ENCODE results near the gene WWTR1. TPM values are rescaled to one million over a fixed set of nuclear protein-coding genes. Genes with fewer than 3 reads are reported as not detected.
A peak's percentile ranks its signal among the peaks of the same experiment; 100 is the strongest.

WWTR1 gene
- total and polyA plus RNA-seq, 2 experiments from 2014 or later, result 25.1 to 26.2 TPM

- no peaks in the 10 kb centered on the region for H3K4me1 ChIP-seq (ENCODE audit: insufficient read depth)
- Mint-ChIP-seq H3K4me3 (no peak overlapping the region), H3K27ac (no peak overlapping the region), H3K4me1 (peaks cover 8% of the 10 kb centered on the region), H3K27me3 (ENCODE audit: insufficient read depth, low read depth, poor library complexity) (peaks cover 5% of the 10 kb centered on the region), H3K9me3 (no peaks in the 10 kb centered on the region), H3K36me3 (ENCODE audit: low read depth) (no peaks in the 10 kb centered on the region)
- peak; percentile 90 for DNase-seq (ENCODE audit: low spot score)
- no peak overlapping the region for H3K27ac ChIP-seq (ENCODE audit: low read depth)
- ATAC-seq, result peak; percentile 93
- no peaks in the 10 kb centered on the region for H4K20me1 ChIP-seq (replicated peaks; ENCODE audit: insufficient read depth)
- no peaks in the 10 kb centered on the region for H3K36me3 ChIP-seq (ENCODE audit: insufficient read depth)
- no peaks in the 10 kb centered on the region for H3K79me2 ChIP-seq (replicated peaks; ENCODE audit: insufficient read depth)
- 0 out of 2 replicates have a peak, but pooled peaks cover 6% of the 10 kb centered on the region for H3K9me2 ChIP-seq (ENCODE audit: insufficient read depth)
- no peak overlapping the region for H3K4me2 ChIP-seq
- TF ChIP-seq CREB1 (CRISPR knock-in tag; IDR thresholded peaks at IDR 0.05; ENCODE audit: low read depth) (no peak), CTCF (conservative IDR thresholded peaks at IDR 0.05; ENCODE audit: low read depth in 2 of 2) (peak; percentile 93 to 99), STAT1 (IDR thresholded peaks at IDR 0.05; ENCODE audit: unreplicated experiment) (no peak)
- no peaks in the 10 kb centered on the region for H3F3A ChIP-seq (replicated peaks; ENCODE audit: low read depth)
- no peaks in the 10 kb centered on the region for H3K27me3 ChIP-seq (ENCODE audit: insufficient read depth)
- H3K4me3 ChIP-seq, result no peak overlapping the region
- H2AFZ ChIP-seq, result peak overlapping the region; percentile 97
Measured at GRCh38 chr3:149494022-149494758, 163.6 kb downstream of the WWTR1 start.

DNA sequence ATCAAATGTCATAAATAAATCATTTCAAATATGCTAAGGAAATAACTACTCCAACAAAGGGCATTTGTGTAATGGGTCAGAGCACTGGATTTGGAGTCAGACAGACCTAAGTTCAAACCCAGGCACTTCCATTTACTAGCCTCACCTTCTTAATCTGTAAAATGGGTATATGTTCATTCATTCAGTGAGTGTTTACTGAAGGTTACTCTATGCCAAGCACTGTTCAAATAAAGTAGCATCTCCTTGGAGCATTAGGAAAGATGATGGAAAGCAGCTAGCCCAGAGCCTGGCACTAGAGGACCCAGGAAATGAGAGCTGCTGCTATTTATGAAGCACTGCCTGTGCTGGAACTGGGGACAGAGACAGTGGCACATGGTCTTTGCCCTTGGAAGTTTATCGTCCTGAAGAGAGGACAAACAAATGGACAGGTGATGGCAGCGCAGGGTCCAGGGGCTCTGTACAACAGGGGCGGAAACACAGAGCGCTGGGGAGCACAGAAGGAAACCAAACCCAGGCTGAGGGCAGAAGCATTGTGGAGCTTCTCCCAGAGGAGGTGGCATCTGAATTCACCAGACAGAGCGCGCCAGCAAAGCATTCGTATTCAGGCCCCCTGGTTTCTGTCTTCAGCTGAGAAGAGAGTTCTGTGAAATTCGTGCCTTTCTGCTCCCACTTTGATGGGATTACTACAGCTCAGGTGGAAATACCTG, 164.4 kb downstream of the WWTR1 start:
- H3K9me3 Mint-ChIP-seq, result no peaks in the 10 kb centered on the region
- no peak overlapping the region for H3K4me3 Mint-ChIP-seq
- H3F3A ChIP-seq (replicated peaks; ENCODE audit: low read depth), result no peaks in the 10 kb centered on the region
- no peaks in the 10 kb centered on the region for H4K20me1 ChIP-seq (replicated peaks; ENCODE audit: insufficient read depth)
- H3K36me3 Mint-ChIP-seq (ENCODE audit: low read depth), result no peaks in the 10 kb centered on the region
- no peak overlapping the region for H3K4me2 ChIP-seq
- H3K27me3 ChIP-seq (ENCODE audit: insufficient read depth), result no peaks in the 10 kb centered on the region
- H3K4me3 ChIP-seq, result no peak overlapping the region
- peak overlapping the region; percentile 97 for H2AFZ ChIP-seq
- H3K4me1 Mint-ChIP-seq, result peaks cover 8% of the 10 kb centered on the region
- no peak overlapping the region for H3K27ac Mint-ChIP-seq
- H3K27ac ChIP-seq (ENCODE audit: low read depth), result no peak overlapping the region
- H3K4me1 ChIP-seq (ENCODE audit: insufficient read depth), result no peaks in the 10 kb centered on the region
- DNase-seq (ENCODE audit: low spot score) (peak; percentile 10), ATAC-seq (peak; percentile 37)
- peaks cover 7% of the 10 kb centered on the region for H3K27me3 Mint-ChIP-seq (ENCODE audit: insufficient read depth, low read depth, poor library complexity)
- H3K9me2 ChIP-seq (ENCODE audit: insufficient read depth), result 0 out of 2 replicates have a peak, but pooled peaks cover 6% of the 10 kb centered on the region
- no peaks in the 10 kb centered on the region for H3K79me2 ChIP-seq (replicated peaks; ENCODE audit: insufficient read depth)
- H3K36me3 ChIP-seq (ENCODE audit: insufficient read depth), result no peaks in the 10 kb centered on the region
- TF ChIP-seq ZNF114 (CRISPR knock-in tag; IDR thresholded peaks at IDR 0.05), result no peak
- no peak for TF ChIP-seq EZH2phosphoT487 (IDR thresholded peaks at IDR 0.05; ENCODE audit: unreplicated experiment)
- no peak for TF ChIP-seq CTCF (conservative IDR thresholded peaks at IDR 0.05; ENCODE audit: low read depth in 2 of 2)
- TF ChIP-seq STAT1 (IDR thresholded peaks at IDR 0.05; ENCODE audit: unreplicated experiment), result no peak
- TF ChIP-seq, protein P1, sequence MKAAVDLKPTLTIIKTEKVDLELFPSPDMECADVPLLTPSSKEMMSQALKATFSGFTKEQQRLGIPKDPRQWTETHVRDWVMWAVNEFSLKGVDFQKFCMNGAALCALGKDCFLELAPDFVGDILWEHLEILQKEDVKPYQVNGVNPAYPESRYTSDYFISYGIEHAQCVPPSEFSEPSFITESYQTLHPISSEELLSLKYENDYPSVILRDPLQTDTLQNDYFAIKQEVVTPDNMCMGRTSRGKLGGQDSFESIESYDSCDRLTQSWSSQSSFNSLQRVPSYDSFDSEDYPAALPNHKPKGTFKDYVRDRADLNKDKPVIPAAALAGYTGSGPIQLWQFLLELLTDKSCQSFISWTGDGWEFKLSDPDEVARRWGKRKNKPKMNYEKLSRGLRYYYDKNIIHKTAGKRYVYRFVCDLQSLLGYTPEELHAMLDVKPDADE (IDR thresholded peaks at IDR 0.05), result no peak
- TF ChIP-seq EZH2 (IDR thresholded peaks at IDR 0.05; ENCODE audit: low read depth, unreplicated experiment), result no peak
- TF ChIP-seq POLR2AphosphoS5 (IDR thresholded peaks at IDR 0.05; ENCODE audit: low read depth), result no peak
- TF ChIP-seq CREB1 (CRISPR knock-in tag; IDR thresholded peaks at IDR 0.05; ENCODE audit: low read depth), result no peak
- no peak for TF ChIP-seq JUNB (IDR thresholded peaks at IDR 0.05; ENCODE audit: unreplicated experiment)
- TF ChIP-seq, protein P2, sequence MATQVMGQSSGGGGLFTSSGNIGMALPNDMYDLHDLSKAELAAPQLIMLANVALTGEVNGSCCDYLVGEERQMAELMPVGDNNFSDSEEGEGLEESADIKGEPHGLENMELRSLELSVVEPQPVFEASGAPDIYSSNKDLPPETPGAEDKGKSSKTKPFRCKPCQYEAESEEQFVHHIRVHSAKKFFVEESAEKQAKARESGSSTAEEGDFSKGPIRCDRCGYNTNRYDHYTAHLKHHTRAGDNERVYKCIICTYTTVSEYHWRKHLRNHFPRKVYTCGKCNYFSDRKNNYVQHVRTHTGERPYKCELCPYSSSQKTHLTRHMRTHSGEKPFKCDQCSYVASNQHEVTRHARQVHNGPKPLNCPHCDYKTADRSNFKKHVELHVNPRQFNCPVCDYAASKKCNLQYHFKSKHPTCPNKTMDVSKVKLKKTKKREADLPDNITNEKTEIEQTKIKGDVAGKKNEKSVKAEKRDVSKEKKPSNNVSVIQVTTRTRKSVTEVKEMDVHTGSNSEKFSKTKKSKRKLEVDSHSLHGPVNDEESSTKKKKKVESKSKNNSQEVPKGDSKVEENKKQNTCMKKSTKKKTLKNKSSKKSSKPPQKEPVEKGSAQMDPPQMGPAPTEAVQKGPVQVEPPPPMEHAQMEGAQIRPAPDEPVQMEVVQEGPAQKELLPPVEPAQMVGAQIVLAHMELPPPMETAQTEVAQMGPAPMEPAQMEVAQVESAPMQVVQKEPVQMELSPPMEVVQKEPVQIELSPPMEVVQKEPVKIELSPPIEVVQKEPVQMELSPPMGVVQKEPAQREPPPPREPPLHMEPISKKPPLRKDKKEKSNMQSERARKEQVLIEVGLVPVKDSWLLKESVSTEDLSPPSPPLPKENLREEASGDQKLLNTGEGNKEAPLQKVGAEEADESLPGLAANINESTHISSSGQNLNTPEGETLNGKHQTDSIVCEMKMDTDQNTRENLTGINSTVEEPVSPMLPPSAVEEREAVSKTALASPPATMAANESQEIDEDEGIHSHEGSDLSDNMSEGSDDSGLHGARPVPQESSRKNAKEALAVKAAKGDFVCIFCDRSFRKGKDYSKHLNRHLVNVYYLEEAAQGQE (IDR thresholded peaks at IDR 0.05; ENCODE audit: unreplicated experiment), result no peak

Data from GM23338 (cell line).